ENCODE measurements around the gene ADCY3. TPM values are rescaled to one million over a fixed set of nuclear protein-coding genes. Genes with fewer than 3 reads are reported as not detected.

Gene ADCY3
- polyA plus RNA-seq, 1 donor (not counting 4 experiments of a cell fraction or from before 2014, with no cell fraction given) = 33.2 TPM

GRCh38 chr2:24872344-24873115, 47.5 kb downstream of the ADCY3 start:
- Histone ChIP-seq H3K27ac (ENCODE audit: control insufficient read depth, insufficient read depth, low read length) (no peak overlapping the region), H3K27me3 (ENCODE audit: control insufficient read depth, extremely low read depth, insufficient read depth, low read length) (no peaks in the 10 kb centered on the region), H3K36me3 (ENCODE audit: control insufficient read depth in 2 of 2, extremely low read depth in 1 of 2, insufficient read depth in 2 of 2, low read length in 2 of 2) (peaks cover 0 to 2% of the 10 kb centered on the region in 2 experiments), H3K9me3 (ENCODE audit: control insufficient read depth, low read depth, low read length) (no peaks in the 10 kb centered on the region), H3K4me1 (ENCODE audit: control insufficient read depth, extremely low read depth, insufficient read depth, low read length) (no peaks in the 10 kb centered on the region), H3K9me1 (ENCODE audit: control insufficient read depth, extremely low read depth, insufficient read depth, low read length) (no peaks in the 10 kb centered on the region), H2AFZ (ENCODE audit: control insufficient read depth, low read length) (no peak overlapping the region), H3K4me3 (ENCODE audit: control insufficient read depth in 2 of 3, extremely low read depth in 1 of 3, insufficient read depth in 2 of 3, low read depth in 1 of 3, low read length in 3 of 3) (no peak overlapping the region), H3K4me2 (ENCODE audit: control insufficient read depth, extremely low read depth, insufficient read depth, low read depth, low read length) (no peak overlapping the region), H4K20me1 (ENCODE audit: control insufficient read depth, extremely low read depth, insufficient read depth, low read length) (no peaks in the 10 kb centered on the region), H3K9ac (ENCODE audit: control insufficient read depth, extremely low read depth, insufficient read depth, low read length) (no peak overlapping the region), H3K79me2 (ENCODE audit: control insufficient read depth, insufficient read depth, low read length) (no peaks in the 10 kb centered on the region)
- no peak for FAIRE-seq
- dilution Hi-C loops (cut with MboI; ENCODE audit: extremely low pct_ligation_motif_present, low sequenced_read_pairs) = no loop called here
- DNase-seq (ENCODE audit: low read depth, low spot score) = no peak
- TF ChIP-seq EZH2 (IDR thresholded peaks at IDR 0.05; ENCODE audit: low read length) = no peak
- TF ChIP-seq CTCF (optimal IDR thresholded peaks at IDR 0.05 in 1 of 3, IDR thresholded peaks at IDR 0.05 in 1 of 3, conservative IDR thresholded peaks at IDR 0.05 in 1 of 3; ENCODE audit: extremely low read depth in 1 of 3, insufficient read depth in 2 of 3, low read length in 3 of 3) = no peak

- no peak overlapping the region for H3K4me2 ChIP-seq (ENCODE audit: control insufficient read depth, extremely low read depth, insufficient read depth, low read depth, low read length)
- no peak overlapping the region for H3K9ac ChIP-seq (ENCODE audit: control insufficient read depth, extremely low read depth, insufficient read depth, low read length)
- DNase-seq (ENCODE audit: low read depth, low spot score) = no peak
- H3K9me1 ChIP-seq (ENCODE audit: control insufficient read depth, extremely low read depth, insufficient read depth, low read length) = no peaks in the 10 kb centered on the region
- TF ChIP-seq CTCF (optimal IDR thresholded peaks at IDR 0.05 in 1 of 3, IDR thresholded peaks at IDR 0.05 in 1 of 3, conservative IDR thresholded peaks at IDR 0.05 in 1 of 3; ENCODE audit: extremely low read depth in 1 of 3, insufficient read depth in 2 of 3, low read length in 3 of 3) (no peak), EZH2 (IDR thresholded peaks at IDR 0.05; ENCODE audit: low read length) (no peak)
- no peaks in the 10 kb centered on the region for H4K20me1 ChIP-seq (ENCODE audit: control insufficient read depth, extremely low read depth, insufficient read depth, low read length)
- dilution Hi-C loops (cut with MboI; ENCODE audit: extremely low pct_ligation_motif_present, low sequenced_read_pairs) = no loop called here
- peaks cover 0 to 2% of the 10 kb centered on the region in 2 experiments for H3K36me3 ChIP-seq (ENCODE audit: control insufficient read depth in 2 of 2, extremely low read depth in 1 of 2, insufficient read depth in 2 of 2, low read length in 2 of 2)
- no peaks in the 10 kb centered on the region for H3K4me1 ChIP-seq (ENCODE audit: control insufficient read depth, extremely low read depth, insufficient read depth, low read length)
- no peak overlapping the region for H2AFZ ChIP-seq (ENCODE audit: control insufficient read depth, low read length)
- no peak for FAIRE-seq
- no peaks in the 10 kb centered on the region for H3K9me3 ChIP-seq (ENCODE audit: control insufficient read depth, low read depth, low read length)
- H3K27ac ChIP-seq (ENCODE audit: control insufficient read depth, insufficient read depth, low read length) = no peak overlapping the region
- H3K79me2 ChIP-seq (ENCODE audit: control insufficient read depth, insufficient read depth, low read length) = no peaks in the 10 kb centered on the region
- H3K4me3 ChIP-seq (ENCODE audit: control insufficient read depth in 2 of 3, extremely low read depth in 1 of 3, insufficient read depth in 2 of 3, low read depth in 1 of 3, low read length in 3 of 3) = no peak overlapping the region
- H3K27me3 ChIP-seq (ENCODE audit: control insufficient read depth, extremely low read depth, insufficient read depth, low read length) = no peaks in the 10 kb centered on the region
Measured at GRCh38 chr2:24871852-24872333, 48.1 kb downstream of the ADCY3 start.

Measured in keratinocyte (primary cell).